Loucy (cell line): ENCODE data around the gene PIAS1.
A peak's percentile ranks its signal among the peaks of the same experiment; 100 is the strongest.

Experiments
- H2AFZ ChIP-seq: fragments of 200-600 bp; sonication (generic); 2 replicates; pipeline ENCODE4 v1.6.0; 2016; ENCODE audit warnings: antibody characterized with exemption, mild to moderate bottlenecking, low read length, moderate library complexity
- H3F3A ChIP-seq: fragments of 200-600 bp; 2 replicates; pipeline ENCODE4 v1.6.0; 2016; ENCODE audit warnings: antibody characterized with exemption, low read depth, mild to moderate bottlenecking
- H3K27me3 ChIP-seq: fragments of 200-600 bp; sonication (generic); 2 replicates; pipeline ENCODE4 v1.6.1; 2014; ENCODE audit warnings: low read length, mild to moderate bottlenecking; ENCODE audit not compliant: insufficient read depth, poor library complexity, severe bottlenecking
- H3K36me3 ChIP-seq: fragments of 200-600 bp; sonication (generic); 2 replicates; pipeline ENCODE4 v1.6.1; 2016; ENCODE audit warnings: low read length; ENCODE audit not compliant: insufficient read depth
- H3K4me1 ChIP-seq: fragments of 200-600 bp; sonication (generic); 2 replicates; pipeline ENCODE4 v1.5.1; 2014; ENCODE audit warnings: low read length, mild to moderate bottlenecking; ENCODE audit not compliant: insufficient read depth, poor library complexity, severe bottlenecking
- H3K4me2 ChIP-seq: fragments of 200-600 bp; sonication (generic); 2 replicates; pipeline ENCODE4 v1.6.0; 2014; ENCODE audit warnings: antibody characterized with exemption, low read length, low read depth, mild to moderate bottlenecking; ENCODE audit not compliant: poor library complexity, severe bottlenecking
- H3K4me3 ChIP-seq: fragments of 200-600 bp; sonication (generic); 2 replicates; pipeline ENCODE4 v1.5.1; 2014; ENCODE audit warnings: low read length, mild to moderate bottlenecking, mixed read lengths; ENCODE audit not compliant: poor library complexity, severe bottlenecking
- H3K79me2 ChIP-seq: fragments of 200-600 bp; sonication (generic); 2 replicates; pipeline ENCODE4 v1.6.1; 2014; ENCODE audit warnings: low read length; ENCODE audit not compliant: insufficient read depth
- H3K9ac ChIP-seq: fragments of 200-600 bp; sonication (generic); 2 replicates; pipeline ENCODE4 v1.6.0; 2014; ENCODE audit warnings: mild to moderate bottlenecking, low read depth, low read length, moderate library complexity; ENCODE audit not compliant: poor library complexity, severe bottlenecking
- H3K9me2 ChIP-seq: fragments of 200-600 bp; sonication (generic); replicated peaks from 2 replicates; pipeline ENCODE4 v1.6.1; 2016; ENCODE audit warnings: low read depth, low read length, mixed read lengths
- H3K9me3 ChIP-seq: fragments of 200-600 bp; sonication (generic); 2 replicates; pipeline ENCODE4 v1.6.1; 2014; ENCODE audit warnings: mild to moderate bottlenecking, antibody characterized with exemption, low read length, low read depth; ENCODE audit not compliant: insufficient read depth
- H4K20me1 ChIP-seq: fragments of 200-600 bp; sonication (generic); 2 replicates; pipeline ENCODE4 v1.6.0; 2014; ENCODE audit warnings: antibody characterized with exemption, low read length, mild to moderate bottlenecking; ENCODE audit not compliant: insufficient read depth, poor library complexity, severe bottlenecking
- EZH2phosphoT487 ChIP-seq: fragments of 200-600 bp; IDR thresholded peaks from 2 replicates; pipeline ENCODE4 v1.6.1; 2018; ENCODE audit warnings: antibody characterized with exemption, mild to moderate bottlenecking, moderate library complexity, borderline replicate concordance
- TF ChIP-seq, protein P1 (sequence below): fragments of 200-600 bp; sonication (generic); conservative IDR thresholded peaks from 2 replicates; pipeline ENCODE4 v1.5.1; 2014; ENCODE audit warnings: mild to moderate bottlenecking, antibody characterized with exemption, low read length

The PIAS1 gene

DNA sequence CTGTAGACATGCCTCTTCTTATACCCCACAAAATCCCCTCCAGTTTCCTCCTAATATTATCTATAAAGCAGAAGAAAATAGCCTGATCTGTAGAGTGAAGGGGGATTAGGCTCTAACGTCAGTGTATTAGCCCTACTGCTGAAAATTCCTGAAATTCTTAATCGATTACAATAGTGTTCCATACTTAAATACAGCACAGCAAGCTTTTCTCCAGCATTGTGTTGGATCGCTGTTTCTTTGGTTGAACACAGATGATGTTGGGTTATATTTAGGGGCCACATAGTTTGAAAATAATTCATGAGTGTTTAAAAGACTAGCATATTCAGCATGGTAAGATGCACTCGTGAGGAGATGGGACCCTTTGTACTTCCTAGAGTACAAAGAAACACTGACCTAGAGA, 52.5 kb downstream of the PIAS1 start:
- H3K4me1 ChIP-seq: no peaks in the 10 kb centered on the region
- H3K36me3 ChIP-seq: peaks cover 25% of the 10 kb centered on the region
- H3K9me3 ChIP-seq: peaks cover 4% of the 10 kb centered on the region; the same call in 1 of the 2 replicates
- TF ChIP-seq, protein P1, sequence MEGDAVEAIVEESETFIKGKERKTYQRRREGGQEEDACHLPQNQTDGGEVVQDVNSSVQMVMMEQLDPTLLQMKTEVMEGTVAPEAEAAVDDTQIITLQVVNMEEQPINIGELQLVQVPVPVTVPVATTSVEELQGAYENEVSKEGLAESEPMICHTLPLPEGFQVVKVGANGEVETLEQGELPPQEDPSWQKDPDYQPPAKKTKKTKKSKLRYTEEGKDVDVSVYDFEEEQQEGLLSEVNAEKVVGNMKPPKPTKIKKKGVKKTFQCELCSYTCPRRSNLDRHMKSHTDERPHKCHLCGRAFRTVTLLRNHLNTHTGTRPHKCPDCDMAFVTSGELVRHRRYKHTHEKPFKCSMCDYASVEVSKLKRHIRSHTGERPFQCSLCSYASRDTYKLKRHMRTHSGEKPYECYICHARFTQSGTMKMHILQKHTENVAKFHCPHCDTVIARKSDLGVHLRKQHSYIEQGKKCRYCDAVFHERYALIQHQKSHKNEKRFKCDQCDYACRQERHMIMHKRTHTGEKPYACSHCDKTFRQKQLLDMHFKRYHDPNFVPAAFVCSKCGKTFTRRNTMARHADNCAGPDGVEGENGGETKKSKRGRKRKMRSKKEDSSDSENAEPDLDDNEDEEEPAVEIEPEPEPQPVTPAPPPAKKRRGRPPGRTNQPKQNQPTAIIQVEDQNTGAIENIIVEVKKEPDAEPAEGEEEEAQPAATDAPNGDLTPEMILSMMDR: no peak
- no peak for TF ChIP-seq EZH2phosphoT487
- H3K9me2 ChIP-seq: no peaks in the 10 kb centered on the region
- no peak overlapping the region for H3K4me3 ChIP-seq
- H3K27me3 ChIP-seq: no peaks in the 10 kb centered on the region
- H4K20me1 ChIP-seq: peaks cover 20% of the 10 kb centered on the region
- H3F3A ChIP-seq: no peaks in the 10 kb centered on the region
- H3K9ac ChIP-seq: no peak overlapping the region
- H3K79me2 ChIP-seq: peaks cover 97% of the 10 kb centered on the region
- no peak overlapping the region for H2AFZ ChIP-seq
- no peak overlapping the region for H3K4me2 ChIP-seq

DNA sequence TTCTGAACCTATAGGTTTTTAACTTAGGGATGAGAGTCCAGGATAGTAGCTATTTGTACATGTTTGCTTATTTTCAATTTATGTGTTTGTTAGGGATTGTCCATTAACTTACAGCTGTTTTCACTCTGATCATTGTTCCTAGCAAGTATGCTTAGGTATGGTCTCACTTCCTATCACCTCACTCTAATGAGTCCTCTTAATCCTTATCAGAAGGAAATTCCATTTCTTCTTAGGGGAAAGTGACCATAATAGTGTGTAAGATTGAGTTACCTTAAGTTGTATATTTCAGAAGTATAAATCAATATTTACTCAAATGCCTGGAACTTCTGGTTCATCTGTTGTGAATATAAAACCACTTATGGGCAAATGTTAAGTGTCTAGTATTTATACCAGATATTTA, 53.0 kb downstream of the PIAS1 start:
- Histone ChIP-seq H3K36me3 (peaks cover 25% of the 10 kb centered on the region), H3K79me2 (peaks cover 97% of the 10 kb centered on the region), H3F3A (no peaks in the 10 kb centered on the region), H4K20me1 (peaks cover 23% of the 10 kb centered on the region), H3K9me3 (peaks cover 4% of the 10 kb centered on the region; the same call in 1 of the 2 replicates), H3K4me1 (peaks cover 1% of the 10 kb centered on the region), H3K9me2 (no peaks in the 10 kb centered on the region), H3K4me2 (no peak overlapping the region), H3K4me3 (no peak overlapping the region), H3K27me3 (no peaks in the 10 kb centered on the region), H2AFZ (no peak overlapping the region), H3K9ac (no peak overlapping the region)
- TF ChIP-seq, protein P1: no peak
- no peak for TF ChIP-seq EZH2phosphoT487

- no peak overlapping the region for H2AFZ ChIP-seq
- H3K9me3 ChIP-seq: no peaks in the 10 kb centered on the region
- no peaks in the 10 kb centered on the region for H3F3A ChIP-seq
- peaks cover 5% of the 10 kb centered on the region for H3K36me3 ChIP-seq
- H3K27me3 ChIP-seq: no peaks in the 10 kb centered on the region
- no peaks in the 10 kb centered on the region for H3K9me2 ChIP-seq
- no peak overlapping the region for H3K9ac ChIP-seq
- H3K4me2 ChIP-seq: peak overlapping the region; percentile 72
- H3K79me2 ChIP-seq: peaks cover 97% of the 10 kb centered on the region
- H3K4me1 ChIP-seq: peaks cover 30% of the 10 kb centered on the region
- TF ChIP-seq, protein P1: no peak
- TF ChIP-seq EZH2phosphoT487: no peak
- peak overlapping the region; percentile 70 for H3K4me3 ChIP-seq
- H4K20me1 ChIP-seq: peaks cover 33% of the 10 kb centered on the region
These were observed 58.6 kb downstream of the PIAS1 start for GRCh38 chr15:68112706-68113105.
